Fibroblast of skin of scalp (primary cell): ENCODE results near the gene ABCC4.

Source experiments
- DNase-seq: peaks from one replicate; pipeline ENCODE4 v3.0.0-alpha.2; 2013

The ABCC4 gene

GRCh38 chr13:94987869-94988268, 313.4 kb downstream of the ABCC4 start:
- DNase-seq: no peak

- no peak for DNase-seq
These were observed 314.2 kb downstream of the ABCC4 start for GRCh38 chr13:94987081-94987480.

- no peak for DNase-seq
These were observed 316.3 kb downstream of the ABCC4 start for GRCh38 chr13:94984958-94985357.

- DNase-seq: no peak
These were observed 322.7 kb downstream of the ABCC4 start for GRCh38 chr13:94978516-94978915.

GRCh38 chr13:94974015-94974951, 327.0 kb downstream of the ABCC4 start:
- DNase-seq: no peak

- no peak for DNase-seq
These were observed 329.0 kb downstream of the ABCC4 start for GRCh38 chr13:94972262-94972661.
